ENCODE results near the gene TSKU.

TSKU gene

DNA sequence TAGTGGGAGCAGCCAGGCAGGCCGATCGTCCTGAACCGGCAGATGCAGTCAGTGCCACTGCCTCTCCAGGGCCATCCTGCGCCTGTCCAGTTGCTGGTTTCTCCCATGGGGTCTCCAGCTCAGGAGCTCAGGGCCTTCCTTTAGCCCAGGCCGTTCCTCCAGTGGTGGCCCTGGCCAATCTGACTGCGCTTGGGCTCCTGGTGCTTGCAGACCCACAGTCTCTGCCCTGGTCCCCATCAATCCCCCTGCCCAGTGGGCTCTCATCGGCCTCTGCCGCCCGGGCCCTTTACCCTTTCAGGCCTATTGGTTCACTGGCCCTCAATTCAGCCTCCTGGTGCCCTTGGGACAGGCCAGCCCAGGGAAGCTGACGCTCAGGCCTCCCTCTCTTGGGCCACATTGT, 29.2 kb upstream of the TSKU start:
- Histone ChIP-seq H3K9me3 (ENCODE audit: control insufficient read depth, insufficient read depth, low read length) (no peaks in the 10 kb centered on the region), H3K9ac (ENCODE audit: low read depth, low read length) (no peak overlapping the region), H3K27me3 (ENCODE audit: control insufficient read depth, insufficient read depth, low read length) (no peaks in the 10 kb centered on the region), H3K4me3 (ENCODE audit: low read depth, low read length) (no peak overlapping the region), H3K36me3 (ENCODE audit: control insufficient read depth, insufficient read depth, low read length) (no peaks in the 10 kb centered on the region), H3K4me1 (ENCODE audit: control insufficient read depth, insufficient read depth, low read length) (peaks cover 5% of the 10 kb centered on the region)

GRCh38 chr11:76756341-76756741, 26.8 kb upstream of the TSKU start:
- Histone ChIP-seq H3K36me3 (ENCODE audit: control insufficient read depth, insufficient read depth, low read length) (no peaks in the 10 kb centered on the region), H3K9ac (ENCODE audit: low read depth, low read length) (no peak overlapping the region), H3K4me3 (ENCODE audit: low read depth, low read length) (no peak overlapping the region), H3K4me1 (ENCODE audit: control insufficient read depth, insufficient read depth, low read length) (peaks cover 9% of the 10 kb centered on the region), H3K27me3 (ENCODE audit: control insufficient read depth, insufficient read depth, low read length) (no peaks in the 10 kb centered on the region), H3K9me3 (ENCODE audit: control insufficient read depth, insufficient read depth, low read length) (no peaks in the 10 kb centered on the region)

DNA sequence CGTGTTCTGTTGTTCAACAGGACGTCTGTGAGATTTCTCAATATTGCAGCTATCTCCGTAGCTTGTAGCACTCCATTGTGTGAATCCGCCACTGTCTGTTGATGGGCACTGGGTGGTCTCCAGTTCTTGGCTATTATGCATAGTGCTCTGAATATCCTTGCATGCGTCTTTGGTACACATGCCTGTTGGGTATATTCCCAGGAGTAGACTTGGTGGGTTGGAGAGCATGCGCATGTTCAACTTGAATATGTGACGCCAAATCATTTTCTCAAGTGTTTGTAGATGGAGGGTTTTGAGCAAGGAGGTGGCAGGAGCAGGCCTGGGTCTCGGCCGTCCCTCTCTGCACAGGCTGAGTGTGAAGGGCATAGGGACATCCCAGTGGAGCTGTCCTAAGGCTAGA, 24.8 kb upstream of the TSKU start:
- H3K4me3 ChIP-seq (ENCODE audit: low read depth, low read length): no peak overlapping the region
- no peaks in the 10 kb centered on the region for H3K36me3 ChIP-seq (ENCODE audit: control insufficient read depth, insufficient read depth, low read length)
- H3K4me1 ChIP-seq (ENCODE audit: control insufficient read depth, insufficient read depth, low read length): peaks cover 3% of the 10 kb centered on the region
- H3K9me3 ChIP-seq (ENCODE audit: control insufficient read depth, insufficient read depth, low read length): no peaks in the 10 kb centered on the region
- no peak overlapping the region for H3K9ac ChIP-seq (ENCODE audit: low read depth, low read length)
- no peaks in the 10 kb centered on the region for H3K27me3 ChIP-seq (ENCODE audit: control insufficient read depth, insufficient read depth, low read length)

GRCh38 chr11:76759092-76759491, 24.1 kb upstream of the TSKU start:
- H3K36me3 ChIP-seq (ENCODE audit: control insufficient read depth, insufficient read depth, low read length): no peaks in the 10 kb centered on the region
- H3K27me3 ChIP-seq (ENCODE audit: control insufficient read depth, insufficient read depth, low read length): no peaks in the 10 kb centered on the region
- H3K9me3 ChIP-seq (ENCODE audit: control insufficient read depth, insufficient read depth, low read length): no peaks in the 10 kb centered on the region
- peaks cover 3% of the 10 kb centered on the region for H3K4me1 ChIP-seq (ENCODE audit: control insufficient read depth, insufficient read depth, low read length)
- H3K9ac ChIP-seq (ENCODE audit: low read depth, low read length): no peak overlapping the region
- no peak overlapping the region for H3K4me3 ChIP-seq (ENCODE audit: low read depth, low read length)

DNA sequence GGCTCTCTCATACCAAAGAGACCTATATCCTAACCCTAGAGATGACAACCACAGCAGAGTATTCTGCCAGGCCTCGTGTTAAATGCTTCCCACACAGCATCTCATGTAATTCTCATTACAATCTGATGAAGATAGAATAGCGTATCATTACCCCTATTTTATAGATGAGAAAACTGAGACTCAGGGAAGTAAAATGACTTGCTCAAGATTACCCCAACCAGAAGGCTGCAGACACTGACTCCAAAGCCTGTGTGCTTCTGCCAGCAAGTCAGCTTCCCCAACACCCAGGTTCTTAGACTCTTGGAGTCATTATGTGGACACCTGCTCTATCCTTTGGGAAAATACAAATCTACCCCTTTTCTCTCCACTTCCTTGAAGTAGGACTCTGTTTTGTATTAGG, 23.6 kb upstream of the TSKU start:
- no peak overlapping the region for H3K9ac ChIP-seq (ENCODE audit: low read depth, low read length)
- H3K4me3 ChIP-seq (ENCODE audit: low read depth, low read length): no peak overlapping the region
- peaks cover 3% of the 10 kb centered on the region for H3K4me1 ChIP-seq (ENCODE audit: control insufficient read depth, insufficient read depth, low read length)
- H3K36me3 ChIP-seq (ENCODE audit: control insufficient read depth, insufficient read depth, low read length): no peaks in the 10 kb centered on the region
- H3K9me3 ChIP-seq (ENCODE audit: control insufficient read depth, insufficient read depth, low read length): no peaks in the 10 kb centered on the region
- no peaks in the 10 kb centered on the region for H3K27me3 ChIP-seq (ENCODE audit: control insufficient read depth, insufficient read depth, low read length)

DNA sequence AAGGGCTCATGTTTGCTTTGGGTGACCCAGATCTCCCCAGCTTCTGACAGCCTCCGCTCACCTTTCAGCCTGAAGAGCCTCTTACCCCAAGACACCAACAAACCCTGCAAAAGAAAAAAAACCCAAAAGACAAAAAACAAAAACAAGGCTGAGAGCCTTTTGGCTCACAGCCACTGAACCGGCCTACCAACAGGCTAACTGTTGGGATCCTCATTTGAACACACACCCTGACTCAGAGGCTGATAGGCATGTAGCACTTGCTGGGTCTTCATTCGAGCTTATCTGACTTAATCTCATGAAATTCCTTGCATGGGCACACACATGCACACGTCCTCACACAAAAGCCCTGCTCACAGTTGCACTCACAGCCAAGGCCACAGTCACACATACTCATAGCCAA, 22.9 kb upstream of the TSKU start:
- Histone ChIP-seq H3K36me3 (ENCODE audit: control insufficient read depth, insufficient read depth, low read length) (no peaks in the 10 kb centered on the region), H3K27me3 (ENCODE audit: control insufficient read depth, insufficient read depth, low read length) (no peaks in the 10 kb centered on the region), H3K9ac (ENCODE audit: low read depth, low read length) (no peak overlapping the region), H3K9me3 (ENCODE audit: control insufficient read depth, insufficient read depth, low read length) (no peaks in the 10 kb centered on the region), H3K4me3 (ENCODE audit: low read depth, low read length) (no peak overlapping the region), H3K4me1 (ENCODE audit: control insufficient read depth, insufficient read depth, low read length) (peaks cover 3% of the 10 kb centered on the region)

- Histone ChIP-seq H3K9ac (ENCODE audit: low read depth, low read length) (no peak overlapping the region), H3K4me1 (ENCODE audit: control insufficient read depth, insufficient read depth, low read length) (peaks cover 3% of the 10 kb centered on the region), H3K36me3 (ENCODE audit: control insufficient read depth, insufficient read depth, low read length) (no peaks in the 10 kb centered on the region), H3K4me3 (ENCODE audit: low read depth, low read length) (no peak overlapping the region), H3K27me3 (ENCODE audit: control insufficient read depth, insufficient read depth, low read length) (no peaks in the 10 kb centered on the region), H3K9me3 (ENCODE audit: control insufficient read depth, insufficient read depth, low read length) (no peaks in the 10 kb centered on the region)
Observed at GRCh38 chr11:76761718-76762355, 21.3 kb upstream of the TSKU start.

- Histone ChIP-seq H3K4me3 (ENCODE audit: low read depth, low read length) (no peak overlapping the region), H3K9me3 (ENCODE audit: control insufficient read depth, insufficient read depth, low read length) (no peaks in the 10 kb centered on the region), H3K4me1 (ENCODE audit: control insufficient read depth, insufficient read depth, low read length) (peaks cover 3% of the 10 kb centered on the region), H3K36me3 (ENCODE audit: control insufficient read depth, insufficient read depth, low read length) (no peaks in the 10 kb centered on the region), H3K27me3 (ENCODE audit: control insufficient read depth, insufficient read depth, low read length) (no peaks in the 10 kb centered on the region), H3K9ac (ENCODE audit: low read depth, low read length) (no peak overlapping the region)
Observed at GRCh38 chr11:76762356-76762752, 20.8 kb upstream of the TSKU start.

DNA sequence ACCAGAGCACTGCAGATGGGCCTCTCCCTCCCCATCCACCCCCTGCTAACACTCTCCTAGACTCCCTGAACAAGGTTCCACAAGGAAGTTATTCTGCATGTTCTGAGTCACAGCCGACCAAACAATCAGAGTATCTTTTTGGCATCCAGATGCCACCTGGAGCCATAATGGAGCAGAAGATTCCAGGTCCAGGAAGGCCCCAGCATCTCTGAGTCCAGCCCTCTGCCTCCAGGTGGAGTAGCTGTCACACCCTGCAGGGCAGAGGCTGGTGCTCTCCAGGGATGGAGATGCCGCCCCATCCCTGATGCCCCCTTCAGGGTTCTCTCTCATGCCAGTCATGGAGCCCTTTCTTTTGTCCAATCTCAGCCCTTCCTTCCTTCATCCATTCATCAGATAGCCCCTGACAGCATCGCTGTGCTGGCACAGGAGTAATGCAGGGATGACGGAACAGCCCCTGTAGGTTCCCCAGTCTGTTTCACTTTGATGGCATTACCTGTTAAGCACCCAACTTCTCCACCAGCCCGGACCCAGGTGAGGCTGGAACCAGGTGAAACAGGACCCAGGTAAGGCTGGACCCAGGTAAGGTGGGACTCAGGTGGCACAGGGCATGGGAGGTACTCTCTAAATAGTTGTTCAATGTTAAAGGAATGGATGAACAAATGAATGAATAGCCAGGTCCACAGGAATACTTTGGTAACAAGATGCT, 20.1 kb upstream of the TSKU start:
- no peaks in the 10 kb centered on the region for H3K27me3 ChIP-seq (ENCODE audit: control insufficient read depth, insufficient read depth, low read length)
- H3K4me3 ChIP-seq (ENCODE audit: low read depth, low read length): no peak overlapping the region
- H3K9ac ChIP-seq (ENCODE audit: low read depth, low read length): no peak overlapping the region
- no peaks in the 10 kb centered on the region for H3K36me3 ChIP-seq (ENCODE audit: control insufficient read depth, insufficient read depth, low read length)
- no peaks in the 10 kb centered on the region for H3K9me3 ChIP-seq (ENCODE audit: control insufficient read depth, insufficient read depth, low read length)
- H3K4me1 ChIP-seq (ENCODE audit: control insufficient read depth, insufficient read depth, low read length): peaks cover 6% of the 10 kb centered on the region

DNA sequence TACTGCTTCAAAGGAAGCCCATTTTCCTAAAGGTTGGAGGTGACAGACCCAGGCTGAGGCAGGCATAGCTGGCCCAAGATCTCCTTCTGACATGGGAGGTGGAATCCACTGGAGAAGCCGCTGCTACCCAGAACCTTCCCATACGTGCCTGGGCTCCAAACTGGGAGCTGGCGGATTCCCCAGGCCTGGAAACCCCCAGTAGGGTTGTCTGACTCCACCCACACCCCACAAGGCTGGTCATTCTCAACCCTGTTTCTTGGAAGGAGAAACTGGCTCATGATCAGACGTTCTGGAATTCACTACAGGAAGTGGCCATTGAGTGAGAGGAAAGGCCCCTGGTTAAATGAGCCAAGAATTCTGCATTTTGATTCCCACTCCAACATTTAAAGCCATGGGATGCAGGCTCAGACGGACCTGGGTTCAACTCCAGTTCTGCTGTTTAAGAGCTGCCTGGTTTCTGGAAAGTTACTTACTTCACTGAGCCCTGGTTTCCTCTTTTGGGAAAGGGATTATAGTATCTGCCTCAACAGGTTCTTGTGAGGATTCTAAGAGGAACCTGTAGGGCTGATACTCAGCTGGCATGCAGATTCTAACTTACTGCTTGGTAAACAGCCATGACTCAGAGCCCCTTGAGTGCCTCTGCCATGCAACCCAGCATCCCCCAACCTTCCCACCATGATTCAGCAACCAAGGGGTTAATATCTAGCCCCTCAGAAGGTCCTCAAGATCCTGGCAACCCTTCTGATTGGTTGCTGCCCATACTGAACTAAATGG, 19.4 kb upstream of the TSKU start:
- Histone ChIP-seq H3K9ac (ENCODE audit: low read depth, low read length) (no peak overlapping the region), H3K27me3 (ENCODE audit: control insufficient read depth, insufficient read depth, low read length) (no peaks in the 10 kb centered on the region), H3K36me3 (ENCODE audit: control insufficient read depth, insufficient read depth, low read length) (no peaks in the 10 kb centered on the region), H3K4me1 (ENCODE audit: control insufficient read depth, insufficient read depth, low read length) (peaks cover 9% of the 10 kb centered on the region), H3K9me3 (ENCODE audit: control insufficient read depth, insufficient read depth, low read length) (no peaks in the 10 kb centered on the region), H3K4me3 (ENCODE audit: low read depth, low read length) (no peak overlapping the region)

GRCh38 chr11:76764941-76765665, 18.1 kb upstream of the TSKU start:
- Histone ChIP-seq H3K9ac (ENCODE audit: low read depth, low read length) (no peak overlapping the region), H3K9me3 (ENCODE audit: control insufficient read depth, insufficient read depth, low read length) (no peaks in the 10 kb centered on the region), H3K36me3 (ENCODE audit: control insufficient read depth, insufficient read depth, low read length) (no peaks in the 10 kb centered on the region), H3K4me1 (ENCODE audit: control insufficient read depth, insufficient read depth, low read length) (peaks cover 6% of the 10 kb centered on the region), H3K27me3 (ENCODE audit: control insufficient read depth, insufficient read depth, low read length) (no peaks in the 10 kb centered on the region), H3K4me3 (ENCODE audit: low read depth, low read length) (no peak overlapping the region)
